B cell (primary cell): ENCODE results near the gene ACAP2.

Experiments
- CTCF ChIP-seq: fragments of 200-600 bp; IDR thresholded peaks from one replicate; pipeline ENCODE4 v1.8.0; 2022; ENCODE audit warnings: antibody characterized with exemption, mild to moderate bottlenecking
- EZH2 ChIP-seq: IDR thresholded peaks from 2 replicates; pipeline ENCODE4 v1.6.1; 2012; ENCODE audit warnings: borderline replicate concordance, low read depth, mild to moderate bottlenecking, moderate library complexity, low read length; ENCODE audit not compliant: insufficient read depth, poor library complexity, severe bottlenecking

- no peak for TF ChIP-seq CTCF
- no peak for TF ChIP-seq EZH2
These were observed 738 bp downstream of the ACAP2 start for GRCh38 chr3:195441992-195442572.
